Adrenal gland (tissue), 5 donors: Measurements from ENCODE around the gene MAGEB10.

Experiments used
- CTCF ChIP-seq, 6 experiments: fragments of 450-650 bp in 4 of 6; fragments of 200-600 bp in 2 of 6; sonication (generic) in 1 of 6; IDR thresholded peaks; 1 replicate in 5 of 6; 2 replicates in 1 of 6; pipeline versions ENCODE4 v1.5.1 to v1.8.0; 2016 to 2021; ENCODE audit warnings: antibody characterized with exemption in 6 of 6, mild to moderate bottlenecking in 2 of 6, moderate library complexity in 1 of 6
- POLR2A ChIP-seq, 2 donors: fragments of 450-650 bp; IDR thresholded peaks; one replicate each; pipeline ENCODE4 v1.6.1; 2017; ENCODE audit warnings: antibody characterized with exemption in 2 of 2, mild to moderate bottlenecking in 2 of 2, moderate library complexity in 1 of 2
- donor health status: DM: no; HTN: no; CAD: no.

- no peak for TF ChIP-seq CTCF (IDR thresholded peaks at IDR 0.05)
- no peak for TF ChIP-seq POLR2A (IDR thresholded peaks at IDR 0.05)
These were observed 40.4 kb upstream of the MAGEB10 start for GRCh38 chrX:27767387-27767786.
